Neural progenitor cell (in vitro differentiated cells): ENCODE measurements around the gene DOCK9. TPM values are rescaled to one million over a fixed set of nuclear protein-coding genes. Genes with fewer than 3 reads are reported as not detected.
"Not testable (repeated sequence)": the region's sequence is repeated elsewhere in the genome, so short reads cannot be mapped to it uniquely, and the experiment has no call there.

Experiments used
- DNase-seq: peaks from one replicate; pipeline ENCODE4 v3.0.0-alpha.2; 2016; ENCODE audit warnings: low spot score
- H2AFZ ChIP-seq: fragments of 200-600 bp; sonication (generic); replicated peaks from 2 replicates; pipeline ENCODE4 v1.6.1; 2016; ENCODE audit warnings: antibody characterized with exemption
- H3F3A ChIP-seq: fragments of 200-600 bp; sonication (generic); 2 replicates; pipeline ENCODE4 v1.6.1; 2016; ENCODE audit warnings: antibody characterized with exemption, low read depth
- H3K27ac ChIP-seq: fragments of 200-600 bp; sonication (generic); 2 replicates; pipeline ENCODE4 v1.5.1; 2016; ENCODE audit warnings: mild to moderate bottlenecking
- H3K27me3 ChIP-seq: fragments of 200-600 bp; sonication (generic); 2 replicates; pipeline ENCODE4 v1.6.1; 2016; ENCODE audit warnings: mild to moderate bottlenecking, moderate library complexity
- H3K36me3 ChIP-seq: fragments of 200-600 bp; sonication (generic); 2 replicates; pipeline ENCODE4 v1.5.1; 2016
- H3K4me1 ChIP-seq: fragments of 200-600 bp; sonication (generic); 2 replicates; pipeline ENCODE4 v1.6.1; 2016; ENCODE audit warnings: mixed run types
- H3K4me2 ChIP-seq: fragments of 200-600 bp; sonication (generic); 2 replicates; pipeline ENCODE4 v1.6.1; 2016
- H3K4me3 ChIP-seq: fragments of 200-600 bp; sonication (generic); 2 replicates; pipeline ENCODE4 v1.5.1; 2016
- H3K79me2 ChIP-seq: fragments of 200-600 bp; sonication (generic); 2 replicates; pipeline ENCODE4 v1.6.1; 2016; ENCODE audit warnings: low read depth
- H3K9ac ChIP-seq: fragments of 200-600 bp; sonication (generic); 2 replicates; pipeline ENCODE4 v1.6.1; 2016
- H3K9me3 ChIP-seq: fragments of 200-600 bp; sonication (generic); 2 replicates; pipeline ENCODE4 v1.5.1; 2016; ENCODE audit warnings: low read depth
- H4K20me1 ChIP-seq: fragments of 200-600 bp; sonication (generic); 2 replicates; pipeline ENCODE4 v1.6.1; 2016; ENCODE audit warnings: low read depth
- H3K27ac Mint-ChIP-seq: 3 replicates; pipeline ENCODE4 v1.8.0; 2021; ENCODE audit warnings: mixed read lengths
- H3K27me3 Mint-ChIP-seq: 2 replicates; pipeline ENCODE4 v1.8.0; 2022; ENCODE audit warnings: low read depth, mild to moderate bottlenecking, inconsistent platforms, moderate library complexity, mixed read lengths; ENCODE audit not compliant: insufficient read depth
- H3K36me3 Mint-ChIP-seq: 3 replicates; pipeline ENCODE4 v1.8.0; 2021; ENCODE audit warnings: mixed read lengths
- H3K4me1 Mint-ChIP-seq: 3 replicates; pipeline ENCODE4 v1.8.0; 2021; ENCODE audit warnings: mixed read lengths
- H3K4me3 Mint-ChIP-seq: 3 replicates; pipeline ENCODE4 v1.8.0; 2021; ENCODE audit warnings: mild to moderate bottlenecking, moderate library complexity, mixed read lengths
- H3K9me3 Mint-ChIP-seq: 3 replicates; pipeline ENCODE4 v1.8.0; 2020; ENCODE audit warnings: mixed read lengths
- CTCF ChIP-seq: fragments of 200-600 bp; sonication (generic); IDR thresholded peaks from 2 replicates; pipeline ENCODE4 v1.5.1; 2017; ENCODE audit warnings: antibody characterized with exemption, mild to moderate bottlenecking
- EZH2 ChIP-seq: fragments of 200-600 bp; sonication (generic); IDR thresholded peaks from 2 replicates; pipeline ENCODE4 v1.6.1; 2017; ENCODE audit warnings: antibody characterized with exemption, mild to moderate bottlenecking, moderate library complexity
- EZH2phosphoT487 ChIP-seq: fragments of 200-600 bp; sonication (generic); IDR thresholded peaks from 2 replicates; pipeline ENCODE4 v1.6.1; 2017; ENCODE audit warnings: antibody characterized with exemption
- total RNA-seq: library from RNA; depleted of rRNA; stranded (reverse); fragments of >200 nt; gene quantifications from 2 replicates; pipeline ENCODE4 v1.2.3, GENCODE V29; 2015; ENCODE audit warnings: low replicate concordance

The DOCK9 gene
- total RNA-seq, 1 donor from 2014 or later, result 16.6 TPM

- Histone ChIP-seq H3K4me1 (no peaks in the 10 kb centered on the region), H3K36me3 (no peaks in the 10 kb centered on the region), H4K20me1 (no peaks in the 10 kb centered on the region), H3K27ac (no peak overlapping the region), H3F3A (no peaks in the 10 kb centered on the region), H2AFZ (no peak overlapping the region), H3K4me2 (no peak overlapping the region), H3K4me3 (no peak overlapping the region), H3K9me3 (no peaks in the 10 kb centered on the region), H3K27me3 (no peaks in the 10 kb centered on the region), H3K9ac (no peak overlapping the region), H3K79me2 (no peaks in the 10 kb centered on the region)
- H3K27me3 Mint-ChIP-seq, result peaks cover 4% of the 10 kb centered on the region
- no peaks in the 10 kb centered on the region for H3K9me3 Mint-ChIP-seq
- no peak overlapping the region for H3K27ac Mint-ChIP-seq
- H3K36me3 Mint-ChIP-seq, result no peaks in the 10 kb centered on the region
- no peaks in the 10 kb centered on the region for H3K4me1 Mint-ChIP-seq
- no peak overlapping the region for H3K4me3 Mint-ChIP-seq
- TF ChIP-seq EZH2phosphoT487, result no peak
- TF ChIP-seq CTCF, result no peak
- no peak for TF ChIP-seq EZH2
- no peak for DNase-seq
Observed at GRCh38 chr13:98761126-98761985, 216.5 kb downstream of the DOCK9 start.

GRCh38 chr13:98755729-98756128, 222.1 kb downstream of the DOCK9 start:
- no peak for DNase-seq
- Histone ChIP-seq H4K20me1 (no peaks in the 10 kb centered on the region), H3K4me3 (no peak overlapping the region), H3F3A (peaks cover 12% of the 10 kb centered on the region), H3K4me1 (peaks cover 13% of the 10 kb centered on the region), H3K27me3 (peaks cover 37% of the 10 kb centered on the region), H3K9ac (no peak overlapping the region), H3K9me3 (no peaks in the 10 kb centered on the region), H3K79me2 (no peaks in the 10 kb centered on the region), H3K27ac (no peak overlapping the region), H3K4me2 (no peak overlapping the region), H3K36me3 (no peaks in the 10 kb centered on the region), H2AFZ (no peak overlapping the region)
- Mint-ChIP-seq H3K27me3 (peaks cover 35% of the 10 kb centered on the region), H3K9me3 (peaks cover 25% of the 10 kb centered on the region), H3K36me3 (peaks cover 4% of the 10 kb centered on the region), H3K4me3 (no peak overlapping the region), H3K27ac (no peak overlapping the region), H3K4me1 (peaks cover 10% of the 10 kb centered on the region)
- TF ChIP-seq EZH2, result no peak
- no peak for TF ChIP-seq CTCF
- no peak for TF ChIP-seq EZH2phosphoT487

- Histone ChIP-seq H3K4me2 (no peak overlapping the region), H3K9me3 (no peaks in the 10 kb centered on the region), H3K27ac (no peak overlapping the region), H3K27me3 (peaks cover 43% of the 10 kb centered on the region), H3K9ac (no peak overlapping the region), H3K4me1 (peaks cover 13% of the 10 kb centered on the region), H3K36me3 (no peaks in the 10 kb centered on the region), H2AFZ (no peak overlapping the region), H3K4me3 (no peak overlapping the region), H3K79me2 (no peaks in the 10 kb centered on the region), H3F3A (peaks cover 12% of the 10 kb centered on the region), H4K20me1 (no peaks in the 10 kb centered on the region)
- peaks cover 35% of the 10 kb centered on the region for H3K27me3 Mint-ChIP-seq
- TF ChIP-seq EZH2, result no peak
- no peak for TF ChIP-seq CTCF
- TF ChIP-seq EZH2phosphoT487, result no peak
- H3K27ac Mint-ChIP-seq, result no peak overlapping the region
- H3K9me3 Mint-ChIP-seq, result peaks cover 25% of the 10 kb centered on the region
- no peak overlapping the region for H3K4me3 Mint-ChIP-seq
- peaks cover 4% of the 10 kb centered on the region for H3K36me3 Mint-ChIP-seq
- peaks cover 10% of the 10 kb centered on the region for H3K4me1 Mint-ChIP-seq
- no peak for DNase-seq
Observed at GRCh38 chr13:98755116-98755515, 222.7 kb downstream of the DOCK9 start.

GRCh38 chr13:98754468-98754867, 223.4 kb downstream of the DOCK9 start:
- not testable (repeated sequence) for H3K9ac ChIP-seq, H4K20me1 ChIP-seq, H3K36me3 Mint-ChIP-seq, H2AFZ ChIP-seq, H3K27ac Mint-ChIP-seq, H3K27ac ChIP-seq, H3K9me3 ChIP-seq, H3K4me3 Mint-ChIP-seq, H3K36me3 ChIP-seq, H3K4me2 ChIP-seq, DNase-seq, H3K4me3 ChIP-seq, H3K79me2 ChIP-seq
- Histone ChIP-seq H3F3A (peaks cover 12% of the 10 kb centered on the region), H3K4me1 (peaks cover 13% of the 10 kb centered on the region), H3K27me3 (peaks cover 49% of the 10 kb centered on the region)
- Mint-ChIP-seq H3K27me3 (peaks cover 34% of the 10 kb centered on the region), H3K4me1 (peaks cover 10% of the 10 kb centered on the region), H3K9me3 (peaks cover 25% of the 10 kb centered on the region)
